Measurements from ENCODE around the gene CHL1.

Gene CHL1

GRCh38 chr3:196311-197148 lies at the start of gene CHL1:
Gene CHL1 (plus strand): TSS chr3:196763. CDS start chr3:319777, 123,014 bp downstream.
- DNase-seq (ENCODE audit: low read depth) = no peak

DNA sequence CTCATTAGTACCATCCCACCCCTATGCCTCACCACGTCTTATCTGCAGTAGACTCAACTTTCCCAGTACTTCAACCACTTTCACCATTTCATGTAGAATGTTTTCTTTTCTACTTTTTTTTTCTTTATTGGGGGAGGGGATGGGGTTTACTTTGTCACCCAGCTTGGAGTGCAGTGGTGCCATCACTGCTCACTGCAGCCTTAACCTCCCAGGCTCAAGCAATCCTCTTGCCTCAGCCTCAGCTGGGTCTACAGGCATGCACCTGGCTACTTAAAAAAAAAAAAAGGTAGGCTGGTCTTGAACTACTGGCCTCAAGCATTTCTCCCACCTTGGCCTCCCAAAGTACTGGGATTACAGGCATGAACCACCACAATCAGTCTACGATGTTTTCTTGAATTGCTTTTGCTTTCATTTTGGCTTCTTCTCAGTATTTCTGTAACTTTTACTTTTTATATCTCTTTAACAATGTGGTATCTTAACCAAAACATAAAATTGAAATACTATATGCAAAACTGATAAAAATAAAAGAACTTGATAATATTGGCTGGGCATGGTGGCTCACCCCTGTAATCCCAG lies 44.9 kb upstream of the CHL1 start:
- no peak for DNase-seq (ENCODE audit: low read depth)

- DNase-seq (ENCODE audit: low read depth) = no peak
Measured at GRCh38 chr3:159974-160373, 36.6 kb upstream of the CHL1 start.

DNA sequence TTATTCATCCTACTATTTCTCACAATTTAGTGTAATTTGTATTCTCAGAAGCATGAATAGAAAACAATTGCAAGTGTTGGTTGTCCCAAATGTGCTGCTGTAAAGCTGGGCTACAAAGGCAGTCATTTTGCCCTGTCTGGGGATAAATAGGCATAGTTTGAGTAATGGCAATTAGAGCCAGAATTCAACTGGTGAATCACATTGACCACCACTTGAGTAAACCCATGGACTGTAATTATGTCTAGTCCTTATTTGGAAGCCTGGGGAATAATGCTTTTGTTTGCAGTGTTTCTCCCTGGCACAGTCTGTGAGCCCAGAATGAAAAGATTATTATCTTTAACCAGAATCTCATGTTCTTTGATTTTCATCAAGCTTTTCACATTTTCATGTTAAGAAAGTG lies 30.5 kb upstream of the CHL1 start:
- no peak for DNase-seq (ENCODE audit: low read depth)

DNA sequence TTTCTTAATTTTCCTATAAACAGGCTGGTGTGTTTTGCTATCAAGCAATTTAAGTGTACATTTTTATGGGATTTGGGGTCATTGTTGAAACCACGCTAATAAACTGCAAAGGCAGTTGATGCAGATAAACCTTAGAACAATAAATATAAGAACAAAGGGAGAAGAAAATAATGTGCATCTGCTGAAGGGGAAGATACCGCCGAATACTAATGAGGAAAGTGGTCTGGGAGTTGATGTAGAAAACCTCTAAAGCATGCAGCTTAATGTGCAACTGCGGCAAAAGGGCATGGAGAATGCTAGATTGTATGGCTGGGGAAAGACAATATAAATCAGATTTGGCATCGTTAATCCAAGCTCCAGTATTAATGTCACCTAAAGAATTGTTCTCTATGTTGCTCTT lies 29.8 kb upstream of the CHL1 start:
- no peak for DNase-seq (ENCODE audit: low read depth)

DNA sequence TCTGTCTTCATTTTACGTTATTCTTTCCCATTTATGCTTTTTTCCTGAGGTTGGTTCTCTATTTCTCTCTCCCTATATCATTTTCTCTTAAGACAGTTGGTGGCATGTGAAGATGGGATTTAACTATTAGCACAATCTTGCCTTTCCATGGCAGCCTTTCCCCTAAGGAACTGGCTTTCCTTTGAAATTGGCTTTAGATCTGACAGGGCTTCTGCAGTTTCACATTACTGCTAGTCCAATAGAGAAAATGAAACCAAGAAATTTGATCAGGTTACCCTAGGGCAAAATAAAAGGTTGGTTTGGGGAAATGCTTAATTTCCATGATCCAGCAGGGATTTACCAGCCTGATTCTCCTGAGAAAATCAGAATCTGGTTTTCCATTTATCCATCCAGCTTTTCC lies 22.7 kb upstream of the CHL1 start:
- no peak for DNase-seq (ENCODE audit: low read depth)

DNA sequence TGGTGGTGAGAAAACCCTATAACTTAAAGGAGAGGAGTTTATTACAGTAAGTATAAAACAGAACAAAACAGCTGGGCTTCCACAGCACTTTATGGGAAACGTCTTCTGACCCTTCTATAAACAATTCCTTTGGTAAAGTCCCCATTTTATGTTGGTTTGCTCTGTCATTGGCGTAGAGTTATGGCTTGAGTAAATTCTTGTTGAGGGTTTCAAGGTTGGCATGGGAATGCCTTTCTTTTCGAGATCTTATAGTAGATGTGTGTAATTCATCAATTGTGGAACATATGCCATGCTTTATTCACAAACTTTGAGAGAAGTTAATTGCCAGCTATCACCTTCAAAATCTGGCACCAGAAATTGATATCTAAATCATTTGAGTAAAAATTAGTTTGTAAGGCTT lies 11.6 kb upstream of the CHL1 start:
- no peak for DNase-seq (ENCODE audit: low read depth)

DNA sequence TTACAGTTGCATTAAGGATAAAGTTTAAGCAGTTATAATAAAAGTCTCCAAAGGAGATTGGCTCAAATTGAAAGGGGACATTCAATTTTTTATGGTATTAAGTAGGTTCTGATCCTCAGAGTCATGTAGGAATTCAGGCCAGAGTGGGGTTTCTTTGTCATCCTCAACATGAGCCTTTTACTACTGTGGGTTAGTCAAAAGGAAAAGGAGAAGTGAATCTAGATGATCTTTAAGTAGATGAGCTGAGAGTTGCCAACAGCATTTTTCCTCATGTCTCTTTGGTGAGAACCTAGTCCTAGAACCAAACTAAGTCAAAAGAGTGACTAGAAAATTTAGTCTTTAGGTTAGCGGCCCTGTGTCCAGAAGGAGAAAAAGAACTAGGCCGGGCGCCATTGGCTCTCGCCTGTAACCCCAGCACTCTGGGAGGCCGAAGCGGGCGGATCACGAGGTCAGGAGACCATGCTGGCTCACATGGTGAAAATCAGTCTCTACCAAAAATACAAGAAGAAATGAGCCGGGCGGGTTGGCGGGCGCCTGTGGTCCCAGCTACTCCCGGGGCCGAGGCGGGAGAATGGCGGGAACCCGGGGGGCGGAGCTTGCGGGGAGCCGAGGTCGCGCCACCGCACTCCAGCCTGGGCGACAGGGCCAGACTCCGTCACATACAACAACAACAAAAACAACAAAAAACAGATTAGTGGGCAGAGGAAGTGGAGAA lies 4.2 kb upstream of the CHL1 start:
- DNase-seq (ENCODE audit: low read depth) = no peak

DNA sequence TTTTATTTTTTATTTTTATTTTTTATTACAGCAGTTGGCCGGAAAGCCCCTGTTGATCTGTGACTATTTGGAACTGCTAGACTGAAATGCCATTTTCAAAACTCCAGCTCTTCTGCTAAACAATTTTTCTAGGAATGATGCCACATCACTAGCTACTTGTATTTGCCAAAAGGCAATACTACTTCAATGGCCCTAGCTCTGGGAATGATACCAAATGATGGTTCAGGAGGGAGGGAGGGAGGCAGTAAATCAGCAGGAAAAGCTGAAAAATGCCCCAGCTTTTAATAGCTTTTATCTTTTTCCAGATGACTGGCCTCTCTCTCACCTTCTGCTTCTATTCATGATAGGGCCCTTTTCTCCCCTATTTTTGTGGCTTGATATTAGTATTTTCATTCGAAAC lies 2.6 kb upstream of the CHL1 start:
- DNase-seq (ENCODE audit: low read depth) = no peak

DNA sequence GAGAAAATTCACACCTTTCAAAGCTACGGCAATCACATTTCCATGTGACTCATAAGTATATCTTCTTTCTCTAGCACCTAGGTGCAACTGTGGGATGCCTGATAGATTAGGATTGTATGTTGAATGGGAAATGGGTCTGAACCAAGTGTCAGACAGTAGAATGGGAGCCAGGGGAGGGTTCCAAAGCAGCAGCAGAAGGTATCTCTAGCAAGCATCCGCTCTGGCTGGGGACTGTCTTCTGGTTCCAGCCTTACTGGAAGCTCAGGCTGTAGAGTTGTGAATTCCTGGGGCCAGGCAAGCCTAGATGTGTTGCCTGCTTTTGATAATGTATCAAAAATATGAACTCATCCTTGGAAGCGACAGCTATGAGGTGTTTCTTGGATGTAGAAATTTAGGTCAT lies 2.1 kb upstream of the CHL1 start:
- DNase-seq (ENCODE audit: low read depth) = no peak

GRCh38 chr3:195666-196065 lies 897 bp upstream of the CHL1 start:
- no peak for DNase-seq (ENCODE audit: low read depth)

DNA sequence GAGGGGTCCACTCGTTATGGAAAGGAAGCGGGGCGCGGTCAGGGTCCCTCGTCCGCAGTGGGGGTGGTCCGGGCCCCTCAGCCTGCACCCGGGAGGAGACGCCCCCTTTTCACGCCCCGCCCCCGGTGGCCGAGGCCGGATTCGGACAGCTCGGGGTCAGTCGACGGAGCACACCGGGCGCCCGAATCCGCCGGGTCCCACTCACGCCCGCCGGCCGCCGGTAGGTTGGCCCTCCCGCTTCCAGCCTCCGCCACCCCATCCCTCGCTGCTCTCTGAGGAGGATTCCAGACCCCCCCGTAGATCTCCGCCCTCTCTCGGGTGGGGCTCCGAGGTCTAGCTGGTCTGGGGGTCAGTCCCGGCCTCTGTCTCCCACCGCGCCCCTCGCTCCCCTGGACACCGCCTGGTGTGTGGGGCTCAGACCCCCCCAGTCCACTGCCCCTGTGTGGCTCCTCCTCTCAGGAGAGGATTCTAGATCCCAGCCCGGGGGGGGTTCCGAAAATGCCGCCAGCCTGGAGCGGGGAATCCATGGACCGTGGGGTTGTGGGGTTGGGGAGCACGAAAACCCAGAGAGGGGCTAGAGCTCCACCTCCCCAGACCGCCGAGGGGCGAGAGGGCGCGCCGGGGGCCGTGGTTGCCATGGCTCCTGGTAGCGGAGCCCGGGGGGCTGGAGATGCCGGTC lies 725 bp downstream of the CHL1 start:
- no peak for DNase-seq (ENCODE audit: low read depth)

- no peak for DNase-seq (ENCODE audit: low read depth)
Measured at GRCh38 chr3:197828-198491, 1.4 kb downstream of the CHL1 start.

GRCh38 chr3:199835-200234 lies 3.3 kb downstream of the CHL1 start:
- no peak for DNase-seq (ENCODE audit: low read depth)

- DNase-seq (ENCODE audit: low read depth) = no peak
Measured at GRCh38 chr3:200758-201325, 4.3 kb downstream of the CHL1 start.

DNA sequence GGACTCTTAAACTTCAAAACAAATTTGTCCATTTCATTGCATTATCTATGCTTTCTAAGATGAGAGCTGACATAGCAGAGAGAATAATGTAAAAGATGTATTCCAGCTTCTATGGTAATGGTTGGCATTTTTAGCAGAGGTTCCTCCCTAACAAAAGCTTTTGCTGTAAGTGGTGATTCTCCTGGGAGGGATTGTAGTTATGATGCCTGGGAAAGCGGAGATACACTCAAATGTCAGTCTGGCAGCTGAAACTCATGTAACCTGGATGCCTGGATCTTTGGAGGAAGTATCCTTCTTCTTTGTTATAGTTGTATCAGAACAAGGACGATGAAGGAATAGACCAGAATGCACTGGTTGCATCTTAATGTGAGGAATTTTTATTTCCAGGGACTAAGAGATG lies 7.5 kb downstream of the CHL1 start:
- no peak for DNase-seq (ENCODE audit: low read depth)

- DNase-seq (ENCODE audit: low read depth) = no peak
Measured at GRCh38 chr3:207973-208372, 11.4 kb downstream of the CHL1 start.

- DNase-seq (ENCODE audit: low read depth) = no peak
Measured at GRCh38 chr3:210669-211068, 14.1 kb downstream of the CHL1 start.

DNA sequence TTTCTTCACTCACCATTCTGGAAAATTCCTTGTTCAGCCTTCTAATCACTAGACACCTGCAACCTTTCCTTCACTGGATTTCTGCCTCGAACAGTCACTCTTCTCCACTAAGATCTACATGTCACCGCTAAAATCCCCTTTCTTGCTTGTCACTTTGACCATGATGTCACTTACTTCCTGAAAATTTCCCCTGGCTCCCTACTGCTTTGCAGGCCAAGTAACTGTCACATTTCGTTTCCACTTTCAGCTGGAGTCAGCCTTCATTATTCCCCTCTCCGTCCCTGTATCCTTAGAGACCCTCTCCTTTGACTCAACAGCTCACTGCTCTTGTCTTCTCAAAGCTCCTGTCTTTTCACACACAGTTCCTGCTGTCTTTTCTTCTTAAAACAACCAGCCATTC lies 15.9 kb downstream of the CHL1 start:
- DNase-seq (ENCODE audit: low read depth) = no peak

DNA sequence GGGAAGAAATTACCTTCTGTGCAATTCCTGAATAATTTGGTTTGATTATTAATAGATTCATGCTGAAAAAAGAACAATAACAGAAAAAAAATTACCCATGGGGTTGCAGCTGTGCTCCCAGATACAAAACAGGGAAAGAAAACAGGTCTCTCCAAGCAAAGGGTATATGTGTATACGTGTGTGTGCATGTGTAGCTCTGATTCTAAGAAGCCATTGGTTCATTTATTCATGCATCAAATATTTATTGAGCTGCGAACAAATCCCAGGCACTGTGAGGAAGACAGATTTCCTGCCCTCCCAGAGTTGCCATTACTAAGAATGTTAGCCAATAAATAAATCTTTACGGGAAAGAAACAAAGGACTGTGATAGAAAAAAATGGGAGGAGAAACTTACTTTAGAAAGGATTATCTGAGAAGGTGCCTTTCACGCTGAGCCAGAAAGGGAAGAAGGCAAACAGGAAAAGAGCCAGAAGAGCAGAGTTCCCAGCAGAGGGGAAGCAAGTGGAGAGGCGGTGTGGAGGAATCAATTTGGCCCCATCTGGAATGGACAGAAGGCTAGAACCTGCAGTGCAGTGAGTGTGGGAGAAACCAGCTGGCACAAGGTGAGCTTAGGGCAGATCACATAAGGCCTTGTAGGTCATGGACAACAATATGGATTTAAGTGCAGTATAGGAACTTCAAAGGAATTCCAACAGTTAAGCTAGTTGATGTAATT lies 20.7 kb downstream of the CHL1 start:
- DNase-seq (ENCODE audit: low read depth) = no peak

GRCh38 chr3:217948-218347 lies 21.4 kb downstream of the CHL1 start:
- DNase-seq (ENCODE audit: low read depth) = no peak
